HEK293T (cell line): ENCODE measurements around the gene RORC.

Experiments used
- ARNT ChIP-seq: fragments of 450-650 bp; IDR thresholded peaks from 2 replicates; pipeline ENCODE4 v1.6.1; 2017; ENCODE audit warnings: mild to moderate bottlenecking
- BHLHE40 ChIP-seq: fragments of 450-650 bp; IDR thresholded peaks from 2 replicates; pipeline ENCODE4 v1.6.1; 2016; ENCODE audit warnings: mild to moderate bottlenecking, moderate library complexity, borderline replicate concordance
- ELF4 ChIP-seq: fragments of 450-650 bp; IDR thresholded peaks from 2 replicates; pipeline ENCODE4 v1.6.1; 2017; ENCODE audit warnings: antibody characterized with exemption
- FOXA1 ChIP-seq: fragments of 450-650 bp; IDR thresholded peaks from 2 replicates; pipeline ENCODE4 v1.6.1; 2016; ENCODE audit warnings: mild to moderate bottlenecking
- FOXK2 ChIP-seq: fragments of 450-650 bp; IDR thresholded peaks from 2 replicates; pipeline ENCODE4 v1.6.1; 2016; ENCODE audit warnings: mild to moderate bottlenecking
- FOXM1 ChIP-seq: fragments of 450-650 bp; IDR thresholded peaks from 2 replicates; pipeline ENCODE4 v1.6.1; 2017; ENCODE audit warnings: mild to moderate bottlenecking, borderline replicate concordance
- SP1 ChIP-seq: fragments of 450-650 bp; IDR thresholded peaks from 2 replicates; pipeline ENCODE4 v1.6.1; 2017
- SUZ12 ChIP-seq: fragments of 450-650 bp; IDR thresholded peaks from 2 replicates; pipeline ENCODE4 v1.6.1; 2016; ENCODE audit warnings: mild to moderate bottlenecking
- TARDBP ChIP-seq: fragments of 450-650 bp; IDR thresholded peaks from 2 replicates; pipeline ENCODE4 v1.6.1; 2016
- ZNF384 ChIP-seq: fragments of 450-650 bp; IDR thresholded peaks from 2 replicates; pipeline ENCODE4 v1.6.1; 2016

DNA sequence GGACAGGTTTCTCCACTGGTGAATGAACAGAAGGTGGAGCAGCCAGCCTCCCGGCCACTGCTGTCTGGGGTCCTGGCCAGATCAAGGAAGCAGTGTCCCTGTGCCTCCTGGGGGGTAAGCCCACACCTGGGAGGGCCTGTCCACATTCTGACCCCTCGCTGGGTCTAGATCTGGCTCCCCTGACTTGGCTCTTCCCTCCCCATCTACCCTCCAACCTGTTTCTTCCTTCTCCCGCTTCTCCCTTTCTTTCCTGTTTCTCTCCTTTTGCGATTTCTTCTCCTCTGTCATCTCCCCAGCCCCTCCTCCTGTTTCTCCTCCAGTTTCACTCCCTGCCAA, 378 bp downstream of the RORC start:
- TF ChIP-seq FOXM1 (no peak), FOXA1 (no peak), BHLHE40 (no peak), FOXK2 (no peak), ARNT (no peak), SP1 (no peak), TARDBP (no peak), ELF4 (no peak), SUZ12 (no peak), ZNF384 (no peak)
